Naive thymus-derived CD8-positive, alpha-beta T cell (primary cell): ENCODE results near the gene JARID2. TPM values are rescaled to one million over a fixed set of nuclear protein-coding genes. Genes with fewer than 3 reads are reported as not detected.

Source experiments
- ATAC-seq, 2 donors: fragments of 150-1000 bp; cut with Tn5 transposase in 1 of 2; sonication (Bioruptor Pico), chemical (Tn5 transposase) in 1 of 2; 1 replicate in 1 of 2; 2 replicates in 1 of 2; pipeline ENCODE4 v1.10.0; 2021; ENCODE audit warnings: mild to moderate bottlenecking in 2 of 2, moderate library complexity in 2 of 2
- POLR2A ChIA-PET: fragments of 350-600 bp; sonication (Branson Sonifier 250); formaldehyde crosslinking; loops from one replicate; lab custom pipeline; 2021; ENCODE audit warnings: antibody characterized with exemption; lab: Charles Lee
- DNase-seq, 10 donors: peaks; one replicate each; pipeline versions ENCODE4 v3.0.0 to v3.0.0-alpha.2; 2020 to 2022
- H3K27ac Mint-ChIP-seq, 10 donors: one replicate each; pipeline ENCODE4 v1.8.0; 2020 to 2022; ENCODE audit warnings: mild to moderate bottlenecking in 10 of 10, mixed read lengths in 10 of 10, moderate library complexity in 4 of 10, inconsistent platforms in 1 of 10
- H3K27me3 Mint-ChIP-seq, 5 donors: one replicate each; pipeline ENCODE4 v1.8.0; 2021 to 2022; ENCODE audit warnings: mixed read lengths in 5 of 5
- H3K36me3 Mint-ChIP-seq, 3 donors: one replicate each; pipeline ENCODE4 v1.8.0; 2020 to 2022; ENCODE audit warnings: mixed read lengths in 3 of 3, mild to moderate bottlenecking in 2 of 3, inconsistent platforms in 1 of 3
- H3K4me1 Mint-ChIP-seq, 4 donors: one replicate each; pipeline ENCODE4 v1.8.0; 2021 to 2022; ENCODE audit warnings: mixed read lengths in 4 of 4
- H3K4me3 Mint-ChIP-seq, 10 donors: one replicate each; pipeline ENCODE4 v1.8.0; 2020 to 2022; ENCODE audit warnings: mild to moderate bottlenecking in 10 of 10, mixed read lengths in 10 of 10, moderate library complexity in 6 of 10, inconsistent platforms in 1 of 10
- H3K9me3 Mint-ChIP-seq, 9 donors: one replicate each; pipeline ENCODE4 v1.8.0; 2020 to 2022; ENCODE audit warnings: mixed read lengths in 9 of 9, mild to moderate bottlenecking in 3 of 9, inconsistent platforms in 1 of 9, moderate library complexity in 1 of 9
- polyA plus RNA-seq, 3 donors: library from polyadenylated mRNA; unstranded; fragments of 300-500 nt; fragmentation: Illumina TruSeq; gene quantifications; one replicate each; pipeline ENCODE4 v1.2.3, GENCODE V29; 2021
- total RNA-seq, 8 experiments: library from RNA in 2 of 8; stranded (reverse) in 2 of 8; gene quantifications; one replicate each; pipeline ENCODE4 v1.2.3 and lab custom pipeline; 2021 to 2026

Gene JARID2
- total and polyA plus RNA-seq, 5 experiments from 2014 or later: 7.6 to 23.5 (median 11.8) TPM

DNA sequence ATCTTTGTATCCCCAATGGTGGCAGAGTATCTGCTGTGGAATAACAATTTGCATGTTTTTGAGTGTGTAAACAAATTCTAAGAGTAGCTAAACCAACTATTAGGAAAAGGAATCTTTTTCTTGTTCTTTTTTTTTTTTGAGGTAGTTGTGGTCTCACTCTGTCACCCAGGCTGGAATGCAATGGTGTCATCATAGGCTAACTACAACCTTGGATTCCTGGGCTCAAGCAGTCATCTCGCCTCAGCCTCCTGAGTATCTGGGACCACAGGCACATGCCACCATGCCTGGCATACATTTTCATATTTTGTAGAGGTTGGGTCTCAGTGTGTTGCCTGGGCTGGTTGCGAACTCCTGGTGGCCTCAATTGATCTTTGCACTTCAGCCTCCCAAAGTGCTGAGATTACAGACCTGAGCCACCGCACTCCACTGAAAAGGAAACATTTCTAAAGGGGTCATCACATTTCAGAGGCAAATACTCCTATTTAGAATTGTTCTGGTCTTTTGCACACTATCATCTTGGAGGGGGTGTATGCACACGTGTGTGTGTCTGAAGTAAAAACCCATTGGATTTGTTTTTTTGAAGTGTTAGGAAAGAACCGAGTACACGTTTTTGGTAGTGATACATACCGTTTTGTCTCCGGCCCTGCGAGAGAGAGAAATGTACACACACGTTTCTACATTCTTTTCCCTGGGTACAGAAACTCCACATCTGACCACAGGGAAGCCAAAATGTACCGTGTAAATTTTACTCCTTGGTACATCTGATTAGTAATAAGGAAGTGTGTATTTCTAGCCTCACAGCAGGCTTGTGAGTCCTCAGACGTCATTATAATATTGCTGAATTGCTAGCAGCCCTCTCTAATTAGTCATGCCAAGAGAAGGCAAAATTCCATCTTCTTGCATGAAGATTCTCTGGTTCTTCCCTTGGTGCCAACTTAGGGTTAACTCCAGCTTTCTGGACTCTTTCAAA, 183.6 kb downstream of the JARID2 start:
- Mint-ChIP-seq H3K4me1 (peaks cover 43 to 96% (median 88%) of the 10 kb centered on the region in 4 donors), H3K4me3 (no peak overlapping the region), H3K36me3 (peaks cover 0 to 8% (median 0%) of the 10 kb centered on the region in 3 donors), H3K9me3 (no peaks in the 10 kb centered on the region), H3K27me3 (no peaks in the 10 kb centered on the region), H3K27ac (peak overlapping the region in 1 of 10 donors; percentile 27)
- ATAC-seq (no peak), DNase-seq (no peak)
- POLR2A ChIA-PET: interaction anchor here (0.5 to 0.6 kb wide), 3 partner anchors 37 to 1219 kb away, joined by 3 to 5 read pairs (median 4); no protein-coding TSS in a partner anchor

DNA sequence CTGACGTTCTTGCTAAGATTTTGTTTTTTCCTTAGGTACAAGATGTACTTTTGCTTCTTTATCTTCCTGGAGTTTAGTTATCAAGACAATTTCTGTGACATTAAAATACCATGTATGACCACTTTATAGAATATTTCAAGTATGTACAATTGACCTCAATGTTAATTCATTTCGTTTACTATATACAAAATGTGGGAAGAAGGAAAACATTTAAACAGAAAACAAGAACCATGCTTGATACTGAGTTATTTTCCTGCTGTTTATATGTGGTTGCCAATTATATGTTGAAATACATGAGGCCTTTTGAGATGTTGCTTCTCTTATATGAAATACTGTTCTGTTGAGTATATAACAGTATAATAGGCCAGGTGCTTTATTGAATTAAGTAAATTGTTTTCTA, 184.3 kb downstream of the JARID2 start:
- no peaks in the 10 kb centered on the region for H3K9me3 Mint-ChIP-seq
- DNase-seq: no peak
- peaks cover 45 to 98% (median 92%) of the 10 kb centered on the region in 4 donors for H3K4me1 Mint-ChIP-seq
- POLR2A ChIA-PET: no interaction called here
- no peaks in the 10 kb centered on the region for H3K27me3 Mint-ChIP-seq
- no peak overlapping the region for H3K4me3 Mint-ChIP-seq
- no peak for ATAC-seq
- peaks cover 0 to 5% (median 0%) of the 10 kb centered on the region in 3 donors for H3K36me3 Mint-ChIP-seq
- peak overlapping the region in 1 of 10 donors; percentile 27 for H3K27ac Mint-ChIP-seq

DNA sequence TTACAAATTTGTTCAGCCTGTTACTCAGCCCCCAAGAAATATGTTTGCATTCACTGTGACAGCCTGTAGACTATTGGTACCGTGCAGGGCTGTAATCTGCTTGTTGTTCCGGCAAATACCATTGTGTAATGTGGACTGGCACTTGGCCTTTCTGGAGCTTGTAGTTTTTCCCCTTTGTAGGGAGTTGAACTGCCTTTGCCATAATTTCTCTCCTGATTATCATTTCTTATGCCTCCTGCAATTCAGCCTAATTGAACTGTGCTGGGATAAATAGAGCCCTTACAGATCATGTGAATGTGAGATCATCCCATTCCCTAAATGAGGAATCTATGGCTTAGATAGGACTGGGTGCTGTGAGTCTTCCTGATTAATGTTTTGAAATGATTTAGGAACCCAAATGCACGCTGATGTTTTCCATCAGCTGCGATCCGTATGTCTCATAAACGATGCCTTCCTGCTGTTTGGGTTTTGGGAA, 185.1 kb downstream of the JARID2 start:
- Mint-ChIP-seq H3K36me3 (no peaks in the 10 kb centered on the region), H3K27ac (peak overlapping the region in 2 of 10 donors; percentile 61 to 63), H3K9me3 (no peaks in the 10 kb centered on the region), H3K4me3 (no peak overlapping the region), H3K4me1 (peaks cover 41 to 95% (median 88%) of the 10 kb centered on the region in 4 donors), H3K27me3 (no peaks in the 10 kb centered on the region)
- no peak for ATAC-seq
- DNase-seq: no peak
- POLR2A ChIA-PET: interaction anchor here (0.6 kb wide), 1 partner anchor 8 kb away, joined by 4 read pairs; no protein-coding TSS in a partner anchor

DNA sequence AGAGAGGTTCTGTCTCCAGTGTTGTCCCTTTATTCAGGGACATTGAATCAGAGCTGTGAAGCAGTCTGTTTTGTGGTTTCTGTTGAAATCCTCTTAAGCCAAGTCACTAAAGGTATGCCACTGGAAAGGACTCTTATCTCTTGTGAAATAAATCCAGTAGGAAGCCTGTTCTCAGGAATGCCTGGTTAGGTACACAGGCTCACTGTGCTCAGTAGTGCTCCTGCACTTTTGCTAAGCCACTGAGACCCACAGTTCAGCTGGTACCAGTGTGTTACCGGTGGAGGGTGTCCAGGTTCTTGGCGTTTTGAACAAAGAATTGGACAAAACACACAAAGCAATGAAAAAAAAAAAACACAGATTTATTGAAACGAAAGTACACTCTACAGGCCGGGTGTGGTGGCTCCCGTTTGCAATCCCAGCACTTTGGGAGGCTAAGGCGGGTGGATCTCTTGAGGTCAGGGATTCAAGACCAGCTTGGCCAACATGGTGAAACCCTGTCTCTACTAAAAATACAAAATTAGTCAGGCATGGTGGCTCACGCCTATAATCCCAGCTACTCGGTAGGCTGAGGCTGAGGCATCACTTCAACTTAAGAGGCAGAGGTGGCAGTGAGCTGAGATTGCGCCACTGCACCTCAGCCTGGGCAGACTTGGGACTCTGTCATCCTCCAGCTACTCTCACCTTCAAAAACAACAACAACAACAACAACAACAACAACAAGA, 186.1 kb downstream of the JARID2 start:
- ATAC-seq: no peak
- Mint-ChIP-seq H3K27ac (peak overlapping the region in 2 of 10 donors; percentile 48 to 56), H3K36me3 (no peaks in the 10 kb centered on the region), H3K9me3 (no peaks in the 10 kb centered on the region), H3K4me1 (peaks cover 45 to 95% (median 88%) of the 10 kb centered on the region in 4 donors), H3K4me3 (peak overlapping the region in 6 of 10 donors; percentile 8 to 55 (median 28)), H3K27me3 (no peaks in the 10 kb centered on the region)
- DNase-seq: no peak
- POLR2A ChIA-PET: interaction anchor here (2.0 kb wide), 1 partner anchor 10 kb away, joined by 8 read pairs; no protein-coding TSS in a partner anchor

DNA sequence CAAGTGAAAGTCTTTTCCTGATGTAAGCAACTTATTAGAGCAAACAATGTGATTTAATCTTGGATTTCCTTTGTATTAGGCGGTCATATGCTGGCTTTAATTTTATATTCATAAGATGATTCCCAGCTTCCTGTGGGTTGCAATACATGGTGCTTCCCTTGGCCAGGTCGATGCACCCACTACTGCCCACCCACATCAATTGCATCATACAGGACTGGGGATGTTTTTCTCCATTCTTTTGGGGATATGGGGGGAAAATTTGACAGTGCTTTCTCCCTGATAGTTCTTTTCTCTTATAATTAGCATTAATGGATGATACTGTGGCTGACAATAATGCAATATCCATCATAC, 187.6 kb downstream of the JARID2 start:
- POLR2A ChIA-PET: interaction anchor here (0.6 to 2.0 kb wide), 2 partner anchors 11 to 54 kb away, joined by 3 to 8 read pairs; no protein-coding TSS in a partner anchor
- H3K27me3 Mint-ChIP-seq: no peaks in the 10 kb centered on the region
- H3K4me3 Mint-ChIP-seq: peak overlapping the region in 7 of 10 donors; percentile 42 to 78 (median 66)
- peaks cover 48 to 96% (median 89%) of the 10 kb centered on the region in 4 donors for H3K4me1 Mint-ChIP-seq
- DNase-seq: no peak
- peak overlapping the region in 5 of 10 donors; percentile 12 to 74 (median 38) for H3K27ac Mint-ChIP-seq
- no peaks in the 10 kb centered on the region for H3K9me3 Mint-ChIP-seq
- ATAC-seq: no peak
- H3K36me3 Mint-ChIP-seq: no peaks in the 10 kb centered on the region

DNA sequence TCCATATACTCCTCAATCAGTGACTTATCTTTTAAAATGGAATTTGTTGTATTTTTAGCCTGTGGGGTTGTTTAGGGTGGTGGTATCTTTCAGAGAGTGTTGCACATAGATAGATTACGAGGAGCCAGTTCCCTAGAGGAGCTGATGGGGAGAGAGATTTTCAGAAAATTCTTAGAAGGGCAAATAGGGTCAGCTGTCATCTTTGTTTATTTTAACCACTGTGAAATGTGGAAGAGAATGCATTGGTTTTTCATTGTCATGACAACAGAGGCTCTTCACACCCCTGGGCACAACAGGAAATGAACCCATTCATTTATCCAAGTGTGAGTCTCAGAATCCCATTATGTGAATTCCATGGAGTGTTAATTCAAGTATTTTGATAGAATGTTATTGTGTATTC, 188.4 kb downstream of the JARID2 start:
- Mint-ChIP-seq H3K9me3 (no peaks in the 10 kb centered on the region), H3K27me3 (no peaks in the 10 kb centered on the region), H3K27ac (peak overlapping the region in 7 of 10 donors; percentile 16 to 61 (median 38)), H3K4me1 (peaks cover 52 to 96% (median 90%) of the 10 kb centered on the region in 4 donors), H3K4me3 (peak overlapping the region in 7 of 10 donors; percentile 3 to 60 (median 26)), H3K36me3 (no peaks in the 10 kb centered on the region)
- ATAC-seq: no peak
- no peak for DNase-seq
- POLR2A ChIA-PET: interaction anchor here (1.6 kb wide), 1 partner anchor 12 kb away, joined by 7 read pairs; no protein-coding TSS in a partner anchor

DNA sequence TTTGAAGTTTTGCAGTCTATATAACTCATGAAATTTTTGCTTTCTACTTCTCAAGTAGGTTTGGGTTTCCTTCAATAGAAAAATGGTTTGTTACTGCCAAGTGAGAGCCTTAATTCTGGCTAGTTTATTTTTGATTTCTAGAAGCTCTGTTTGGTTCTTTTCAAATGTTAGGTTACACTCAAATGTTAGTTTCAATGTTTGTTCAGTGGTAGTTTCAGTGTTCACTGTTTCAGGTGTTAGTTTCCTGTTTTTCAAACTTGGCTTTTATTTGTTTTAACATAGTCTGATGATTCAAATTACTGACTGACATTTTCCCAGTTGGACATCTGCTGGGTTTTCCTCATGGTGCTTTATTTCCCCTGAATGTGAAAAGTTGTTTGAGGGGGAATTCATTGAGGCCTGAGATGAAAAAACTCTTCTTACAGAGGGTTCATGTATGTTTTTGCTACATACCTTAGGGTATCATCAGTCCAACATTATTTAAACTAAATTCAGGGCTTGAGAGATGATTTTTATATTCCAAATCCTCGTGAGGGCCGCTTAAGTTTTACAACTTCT, 189.0 kb downstream of the JARID2 start:
- ATAC-seq (no peak), DNase-seq (no peak)
- Mint-ChIP-seq H3K36me3 (no peaks in the 10 kb centered on the region), H3K4me1 (peaks cover 58 to 97% (median 91%) of the 10 kb centered on the region in 4 donors), H3K27ac (peak overlapping the region in 6 of 10 donors; percentile 9 to 52 (median 16)), H3K4me3 (peak overlapping the region in 6 of 10 donors; percentile 0 to 60 (median 12)), H3K9me3 (no peaks in the 10 kb centered on the region), H3K27me3 (no peaks in the 10 kb centered on the region)
- POLR2A ChIA-PET: interaction anchor here (1.6 kb wide), 1 partner anchor 12 kb away, joined by 7 read pairs; no protein-coding TSS in a partner anchor

DNA sequence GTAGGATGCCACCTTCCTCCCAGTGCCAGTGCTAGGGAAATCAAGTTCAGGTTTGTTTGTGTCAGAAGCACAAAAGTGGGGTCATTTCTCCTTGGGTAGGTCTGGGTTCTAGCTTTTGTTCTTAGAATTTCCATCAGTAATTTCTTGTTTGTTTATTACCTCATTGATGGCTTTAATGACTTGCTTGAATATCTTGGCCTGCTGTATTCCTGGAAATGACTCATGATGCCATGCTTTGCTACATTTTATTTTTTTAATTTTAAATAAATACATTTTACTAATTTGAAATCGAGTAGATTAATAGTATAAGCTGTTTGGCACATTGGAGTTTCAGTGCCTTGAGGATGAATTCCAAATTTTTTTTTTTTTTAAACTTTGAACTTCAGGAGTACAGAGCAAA, 189.6 kb downstream of the JARID2 start:
- no peaks in the 10 kb centered on the region for H3K9me3 Mint-ChIP-seq
- ATAC-seq (no peak), DNase-seq (no peak)
- POLR2A ChIA-PET: no interaction called here
- H3K4me3 Mint-ChIP-seq: no peak overlapping the region
- H3K27me3 Mint-ChIP-seq: no peaks in the 10 kb centered on the region
- H3K4me1 Mint-ChIP-seq: peaks cover 57 to 97% (median 93%) of the 10 kb centered on the region in 4 donors
- peak overlapping the region in 2 of 10 donors; percentile 16 to 39 for H3K27ac Mint-ChIP-seq
- H3K36me3 Mint-ChIP-seq: no peaks in the 10 kb centered on the region

DNA sequence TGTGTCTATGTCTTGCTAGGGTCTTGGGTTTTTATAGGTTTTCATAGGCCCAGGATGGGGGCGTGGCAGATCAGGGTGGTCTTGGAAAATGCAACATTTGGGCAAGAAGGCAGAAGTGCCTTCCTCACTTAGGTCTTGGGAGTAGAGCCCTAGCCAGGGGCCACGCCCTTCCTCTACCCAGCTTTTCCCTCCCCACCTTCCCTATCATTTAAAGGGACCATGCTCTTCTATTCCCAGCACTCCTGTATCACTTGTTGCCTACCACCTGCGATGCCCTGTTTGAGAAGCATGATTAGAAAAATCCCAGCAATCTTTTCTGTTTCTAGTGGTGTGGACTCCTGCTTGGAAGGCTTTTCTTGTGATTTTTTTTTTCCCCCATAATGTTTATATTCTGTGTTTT, 190.6 kb downstream of the JARID2 start:
- peaks cover 56 to 97% (median 94%) of the 10 kb centered on the region in 4 donors for H3K4me1 Mint-ChIP-seq
- H3K27ac Mint-ChIP-seq: peak overlapping the region in 5 of 10 donors; percentile 25 to 85 (median 66)
- ATAC-seq: no peak
- H3K27me3 Mint-ChIP-seq: no peaks in the 10 kb centered on the region
- no peak for DNase-seq
- POLR2A ChIA-PET: no interaction called here
- no peaks in the 10 kb centered on the region for H3K36me3 Mint-ChIP-seq
- no peaks in the 10 kb centered on the region for H3K9me3 Mint-ChIP-seq
- no peak overlapping the region for H3K4me3 Mint-ChIP-seq

DNA sequence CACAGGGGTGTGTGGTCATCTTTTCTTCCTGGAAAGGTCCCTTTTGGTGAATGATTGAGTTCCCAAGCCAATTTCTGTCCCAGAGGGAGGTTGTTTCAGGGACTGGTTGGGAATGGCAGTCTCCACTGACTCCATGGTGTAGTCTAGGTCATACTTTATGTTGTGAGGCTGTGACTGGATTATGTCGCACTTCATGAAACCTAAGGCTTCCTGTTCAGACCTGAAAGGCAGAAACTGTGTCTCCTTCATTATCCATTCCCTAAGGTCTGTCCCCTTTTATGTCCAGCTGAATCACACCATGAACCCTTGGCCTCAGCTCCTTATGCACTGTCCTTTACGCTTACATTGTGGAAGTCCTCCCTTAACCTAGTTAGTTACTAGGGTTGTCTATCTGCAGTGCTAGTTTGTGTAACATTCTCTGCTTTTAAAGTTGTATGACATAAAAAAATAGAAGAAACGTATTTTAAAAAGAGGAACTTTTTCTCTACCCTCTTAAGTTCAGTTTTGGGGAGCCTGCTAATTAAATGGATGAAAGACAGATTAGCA, 191.3 kb downstream of the JARID2 start:
- POLR2A ChIA-PET: no interaction called here
- H3K9me3 Mint-ChIP-seq: no peaks in the 10 kb centered on the region
- DNase-seq (no peak), ATAC-seq (no peak)
- no peaks in the 10 kb centered on the region for H3K36me3 Mint-ChIP-seq
- H3K4me3 Mint-ChIP-seq: no peak overlapping the region
- H3K27me3 Mint-ChIP-seq: no peaks in the 10 kb centered on the region
- peaks cover 56 to 93% (median 87%) of the 10 kb centered on the region in 4 donors for H3K4me1 Mint-ChIP-seq
- peak overlapping the region in 5 of 10 donors; percentile 15 to 85 (median 56) for H3K27ac Mint-ChIP-seq

DNA sequence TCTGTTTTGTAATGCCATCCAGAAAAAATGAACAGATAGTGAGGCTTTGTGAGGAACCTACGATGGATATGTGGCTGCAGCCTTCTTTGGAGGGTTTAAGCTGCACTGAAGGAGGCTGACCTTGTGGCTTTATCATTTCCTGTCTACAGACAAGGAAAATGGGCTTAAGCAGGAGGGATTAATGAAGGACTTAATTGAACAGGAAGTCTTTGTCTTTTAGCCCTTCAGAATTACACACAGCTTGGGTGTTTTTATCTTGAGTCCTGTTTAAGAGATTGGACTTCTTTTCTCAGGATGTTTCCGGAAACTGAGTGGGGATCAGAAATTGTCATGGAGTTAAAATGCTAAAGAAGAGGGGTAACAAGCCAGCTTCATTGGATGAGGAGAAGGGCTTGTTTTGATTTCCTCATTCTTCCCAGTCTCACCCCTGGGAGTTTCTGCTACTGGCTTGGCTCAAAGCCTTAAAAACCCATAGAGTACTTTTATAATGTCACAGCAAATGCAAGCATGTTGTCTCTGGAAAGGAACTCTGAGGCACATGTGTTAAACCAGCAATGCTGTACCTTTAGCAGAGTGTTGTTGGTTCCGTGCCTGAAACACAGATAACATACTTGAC, 193.6 kb downstream of the JARID2 start:
- peaks cover 46 to 88% (median 73%) of the 10 kb centered on the region in 4 donors for H3K4me1 Mint-ChIP-seq
- DNase-seq (no peak), ATAC-seq (no peak)
- POLR2A ChIA-PET: no interaction called here
- H3K36me3 Mint-ChIP-seq: peaks cover 0 to 3% (median 0%) of the 10 kb centered on the region in 3 donors
- H3K27me3 Mint-ChIP-seq: no peaks in the 10 kb centered on the region
- H3K4me3 Mint-ChIP-seq: peak overlapping the region in 4 of 10 donors; percentile 14 to 38 (median 32)
- H3K9me3 Mint-ChIP-seq: no peaks in the 10 kb centered on the region
- H3K27ac Mint-ChIP-seq: peak overlapping the region in 6 of 10 donors; percentile 23 to 70 (median 44)
